ENCODE measurements around the gene EZR.
A peak's percentile ranks its signal among the peaks of the same experiment; 100 is the strongest.
"Not testable (repeated sequence)": the region's sequence is repeated elsewhere in the genome, so short reads cannot be mapped to it uniquely, and the experiment has no call there.

The EZR gene

DNA sequence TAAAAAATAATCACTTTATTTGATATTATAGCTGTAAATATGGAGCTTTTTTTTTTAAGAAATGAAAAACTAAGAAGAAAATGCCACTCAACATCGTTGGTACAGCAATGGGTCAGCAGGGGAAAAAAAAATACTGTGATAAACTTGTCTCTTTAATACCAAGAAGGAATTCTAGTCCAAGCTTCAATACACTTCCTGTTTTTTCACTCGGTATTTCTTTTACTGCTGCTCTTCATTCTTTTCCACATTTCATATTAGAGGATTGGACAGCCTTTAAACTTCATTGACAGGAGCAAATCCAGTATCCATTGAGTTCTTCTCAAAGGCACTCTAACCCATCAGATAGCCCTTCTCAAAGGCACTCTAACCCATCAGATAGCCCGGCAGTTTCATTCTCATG lies 22.2 kb upstream of the EZR start:
- no peak for DNase-seq

- no peak for DNase-seq
Measured at GRCh38 chr6:158840465-158840864, 21.3 kb upstream of the EZR start.

DNA sequence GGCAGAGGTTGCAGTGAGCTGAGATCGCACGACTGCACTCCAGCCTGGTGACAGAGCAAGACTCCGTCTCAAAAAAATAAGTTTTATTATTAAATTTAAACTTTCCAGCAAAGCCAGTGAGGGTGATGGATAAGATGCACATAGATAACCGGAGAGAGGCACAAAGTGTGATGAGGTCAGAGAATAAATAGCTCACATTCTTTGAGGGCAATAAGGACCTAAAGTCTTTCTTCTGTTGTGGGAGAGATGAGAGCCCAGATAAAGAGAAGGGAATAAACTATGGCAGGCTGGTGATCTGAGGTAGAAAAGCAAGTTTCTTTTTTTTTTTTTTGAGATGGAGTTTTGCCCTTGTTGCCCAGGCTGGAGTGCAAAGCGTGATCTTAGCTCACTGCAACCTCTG lies 20.6 kb upstream of the EZR start:
- DNase-seq, result no peak

GRCh38 chr6:158838790-158839189 lies 19.6 kb upstream of the EZR start:
- not testable (repeated sequence) for DNase-seq

- DNase-seq, result no peak
Measured at GRCh38 chr6:158837684-158838625, 18.8 kb upstream of the EZR start.

GRCh38 chr6:158836625-158837311 lies 17.6 kb upstream of the EZR start:
- no peak for DNase-seq

GRCh38 chr6:158835616-158836221 lies 16.6 kb upstream of the EZR start:
- no peak for DNase-seq

GRCh38 chr6:158834675-158835385 lies 15.7 kb upstream of the EZR start:
- no peak for DNase-seq

- DNase-seq, result not testable (repeated sequence)
Measured at GRCh38 chr6:158832807-158833206, 13.6 kb upstream of the EZR start.

GRCh38 chr6:158832026-158832425 lies 12.9 kb upstream of the EZR start:
- DNase-seq, result no peak

DNA sequence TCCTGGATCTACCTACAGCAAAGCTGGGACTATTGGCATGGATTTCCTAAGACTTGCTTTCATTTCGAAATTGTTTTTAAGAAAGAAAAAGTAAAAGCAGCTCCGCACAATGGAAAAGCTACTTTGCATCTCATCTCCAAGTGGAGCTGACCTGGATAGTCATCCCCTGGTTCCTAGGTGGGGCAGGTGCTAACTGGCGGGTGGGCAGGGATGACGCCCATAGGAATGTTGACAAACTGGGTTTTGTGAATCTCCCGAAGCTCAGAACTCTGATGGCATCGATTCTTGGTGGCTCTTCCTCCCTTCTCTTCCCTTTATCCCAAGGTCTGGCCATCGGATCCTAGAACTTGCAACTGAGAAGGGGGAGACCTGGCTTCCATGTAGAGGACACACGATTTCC lies 12.4 kb upstream of the EZR start:
- DNase-seq, result no peak

- no peak for DNase-seq
Measured at GRCh38 chr6:158830736-158831135, 11.6 kb upstream of the EZR start.

DNA sequence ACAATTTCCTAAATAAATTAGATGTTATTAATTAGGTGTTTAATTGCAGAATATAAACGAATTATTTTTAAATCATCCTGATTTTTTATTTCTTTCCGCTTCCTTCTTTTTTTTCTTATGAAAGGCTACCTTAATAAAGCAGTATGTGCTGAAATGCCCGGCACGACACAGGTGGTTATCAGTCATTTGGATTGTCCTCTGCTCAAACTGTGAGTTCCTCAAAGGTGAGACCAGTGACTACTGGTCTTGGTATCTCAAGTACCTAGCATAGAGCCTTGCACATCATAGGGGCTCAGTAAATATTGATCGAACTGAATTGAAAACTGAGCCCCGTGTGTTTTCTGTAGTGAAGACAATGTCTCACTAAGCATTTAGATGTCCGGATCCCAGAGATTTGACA lies 9.6 kb upstream of the EZR start:
- DNase-seq, result no peak

GRCh38 chr6:158826819-158827501 lies 7.8 kb upstream of the EZR start:
- no peak for DNase-seq

DNA sequence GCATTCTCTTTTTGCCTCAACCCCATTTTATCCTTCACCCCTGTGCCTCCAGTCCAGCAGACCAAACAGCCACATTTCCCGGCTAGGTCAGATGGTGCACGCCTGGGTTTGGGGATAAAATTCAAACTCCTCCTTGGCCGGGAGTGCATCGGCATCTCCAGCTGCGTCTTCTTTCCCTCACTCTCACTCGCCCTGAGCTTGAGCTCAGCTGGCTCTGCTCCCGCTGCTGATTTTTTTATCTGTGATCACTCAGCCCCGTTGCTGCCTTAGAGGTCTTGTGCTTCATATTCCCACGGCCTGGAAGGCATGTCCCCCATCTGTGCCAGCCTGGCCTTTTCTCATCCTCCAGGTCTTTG lies 6.8 kb upstream of the EZR start:
- no peak for DNase-seq

DNA sequence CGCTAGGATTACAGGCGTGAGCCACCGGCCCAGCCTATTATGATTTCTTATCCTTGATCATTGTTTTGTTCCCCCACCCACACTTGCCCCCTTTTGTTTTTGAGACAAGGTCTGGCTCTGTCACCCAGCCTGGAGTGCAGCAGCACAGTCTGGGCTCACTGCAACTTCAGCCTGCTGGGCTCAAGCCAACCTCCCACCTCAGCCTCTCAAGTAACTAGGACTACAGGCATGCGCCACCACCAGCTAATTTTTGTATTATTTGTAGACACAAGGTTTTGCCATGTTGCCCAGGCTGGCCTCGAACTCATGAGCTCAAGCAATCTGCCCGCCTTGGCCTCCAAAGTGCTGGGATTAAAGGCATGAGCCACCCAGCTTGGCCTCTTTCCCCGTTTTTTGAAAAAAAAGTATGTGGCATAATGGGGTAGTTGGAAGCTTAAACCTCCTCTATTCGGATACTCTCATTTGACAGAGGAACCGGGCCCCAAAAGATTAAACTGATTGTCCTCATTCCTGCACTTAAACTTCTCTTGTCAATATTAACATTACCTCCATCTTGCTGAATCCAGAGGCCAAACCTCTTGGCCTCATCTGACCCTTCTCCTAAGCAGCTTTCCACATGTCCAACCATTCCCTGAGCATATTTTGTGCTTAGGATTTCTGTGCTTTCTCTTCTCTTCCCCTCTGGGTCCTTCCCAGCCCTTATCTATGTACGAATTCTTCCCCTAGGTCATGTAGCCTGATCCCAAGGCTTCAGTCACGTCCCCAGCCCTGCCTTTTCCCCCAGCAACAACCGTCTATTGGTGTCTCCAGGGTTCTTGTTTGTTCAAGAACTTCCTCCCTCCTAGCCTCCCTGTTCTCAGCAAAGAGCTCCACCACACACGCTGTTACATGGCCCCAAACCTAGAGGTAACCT lies 6.1 kb upstream of the EZR start:
- no peak for DNase-seq

DNA sequence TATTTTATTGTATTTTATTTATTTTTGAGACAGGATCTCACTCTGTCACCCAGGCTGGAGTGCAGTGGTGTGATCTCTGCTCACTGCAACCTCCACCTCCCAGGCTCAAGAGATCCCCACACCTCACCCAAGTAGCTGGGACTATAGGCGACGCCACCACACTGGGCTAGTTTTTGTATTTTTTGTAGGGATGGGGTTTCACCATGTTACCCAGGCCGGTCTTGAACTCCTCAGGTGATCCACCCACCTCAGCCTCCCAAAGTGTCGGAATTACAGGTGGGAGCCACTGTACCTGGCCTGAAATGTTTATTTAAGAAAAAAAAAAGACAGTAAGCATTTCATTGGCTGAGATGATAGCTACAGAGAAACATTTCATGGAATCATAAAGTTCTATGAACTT lies 4.4 kb upstream of the EZR start:
- DNase-seq, result not testable (repeated sequence)

GRCh38 chr6:158819977-158820622 lies 932 bp upstream of the EZR start:
- DNase-seq, result peak in 1 of 2 donors; percentile 26

GRCh38 chr6:158818581-158819212 lies 471 bp downstream of the EZR start:
- peak; percentile 67 to 79 for DNase-seq
